Frontal cortex (tissue), 4 donors: ENCODE results near the gene CCDC88C. TPM values are rescaled to one million over a fixed set of nuclear protein-coding genes. Genes with fewer than 3 reads are reported as not detected.
"Not testable (repeated sequence)": the region's sequence is repeated elsewhere in the genome, so short reads cannot be mapped to it uniquely, and the experiment has no call there.

Source experiments
- DNase-seq, 2 donors: peaks; one replicate each; pipeline ENCODE4 v3.0.0; 2012; ENCODE audit warnings: low spot score in 2 of 2
- FAIRE-seq: peaks from 2 replicates; lab custom pipeline; 2012; peaks lifted over from hg19 to GRCh38; lab: Jason Lieb, UNC
- total RNA-seq: library from RNA; depleted of rRNA; stranded (reverse); fragments of >200 nt; gene quantifications from one replicate; pipeline ENCODE4 v1.2.3, GENCODE V29; 2014
- donor health status: control.
- donor health status: control.
- donor health status: control.

Gene CCDC88C
- total RNA-seq, 1 donor from 2014 or later: 22.4 TPM

GRCh38 chr14:91418387-91419043 lies 895 bp upstream of the CCDC88C start:
- DNase-seq: peak in 1 of 2 donors; percentile 48
- no peak for FAIRE-seq

GRCh38 chr14:91417983-91418386 lies 365 bp upstream of the CCDC88C start:
- no peak for DNase-seq
- FAIRE-seq: no peak

GRCh38 chr14:91416744-91417119 lies 888 bp downstream of the CCDC88C start:
- FAIRE-seq (no peak), DNase-seq (no peak)

DNA sequence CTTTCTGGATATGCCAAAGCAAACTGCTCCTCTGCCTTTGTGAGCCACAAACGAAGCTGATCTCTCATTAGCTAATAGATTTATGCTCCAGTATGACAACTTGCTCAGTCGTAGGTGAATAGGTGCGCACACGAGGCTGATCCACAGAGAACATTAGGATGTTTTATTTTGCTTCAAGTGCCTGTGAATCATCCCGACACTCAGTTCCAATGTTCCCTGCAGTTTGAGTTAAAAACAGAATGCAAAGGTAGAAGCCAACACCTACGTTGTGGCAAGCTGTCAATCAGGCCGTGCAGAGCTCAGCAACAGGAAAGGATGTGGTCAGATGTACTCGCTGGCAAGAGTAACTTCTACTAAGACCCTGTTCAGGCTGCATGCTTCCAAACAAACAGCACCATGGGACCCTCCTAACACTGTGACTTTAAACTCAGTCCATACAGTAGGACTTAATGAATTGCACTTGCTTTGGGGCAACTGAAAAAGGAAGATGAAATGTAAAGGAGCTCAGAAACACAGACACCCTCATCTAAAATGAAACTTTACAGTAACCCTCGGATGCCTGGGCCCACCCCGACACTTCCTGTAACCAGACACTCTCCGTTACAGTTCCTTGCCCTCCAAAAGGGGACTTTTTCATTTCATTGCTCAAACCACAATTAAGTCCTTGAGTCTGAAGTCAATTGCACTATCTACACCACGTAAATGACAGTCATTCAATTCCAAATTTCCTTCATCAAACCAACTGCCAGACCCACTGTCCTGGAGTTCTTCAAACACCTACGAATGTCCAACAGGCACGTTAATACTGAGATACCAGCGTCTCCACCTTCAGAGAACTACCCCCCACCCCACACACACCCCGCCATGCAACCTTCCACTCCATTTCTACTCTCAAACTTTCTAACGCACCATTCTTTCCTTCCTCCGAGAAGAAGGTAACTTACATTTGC lies 1.6 kb downstream of the CCDC88C start:
- FAIRE-seq (no peak), DNase-seq (no peak)

- DNase-seq (no peak), FAIRE-seq (no peak)
Measured at GRCh38 chr14:91414475-91414833, 3.2 kb downstream of the CCDC88C start.

DNA sequence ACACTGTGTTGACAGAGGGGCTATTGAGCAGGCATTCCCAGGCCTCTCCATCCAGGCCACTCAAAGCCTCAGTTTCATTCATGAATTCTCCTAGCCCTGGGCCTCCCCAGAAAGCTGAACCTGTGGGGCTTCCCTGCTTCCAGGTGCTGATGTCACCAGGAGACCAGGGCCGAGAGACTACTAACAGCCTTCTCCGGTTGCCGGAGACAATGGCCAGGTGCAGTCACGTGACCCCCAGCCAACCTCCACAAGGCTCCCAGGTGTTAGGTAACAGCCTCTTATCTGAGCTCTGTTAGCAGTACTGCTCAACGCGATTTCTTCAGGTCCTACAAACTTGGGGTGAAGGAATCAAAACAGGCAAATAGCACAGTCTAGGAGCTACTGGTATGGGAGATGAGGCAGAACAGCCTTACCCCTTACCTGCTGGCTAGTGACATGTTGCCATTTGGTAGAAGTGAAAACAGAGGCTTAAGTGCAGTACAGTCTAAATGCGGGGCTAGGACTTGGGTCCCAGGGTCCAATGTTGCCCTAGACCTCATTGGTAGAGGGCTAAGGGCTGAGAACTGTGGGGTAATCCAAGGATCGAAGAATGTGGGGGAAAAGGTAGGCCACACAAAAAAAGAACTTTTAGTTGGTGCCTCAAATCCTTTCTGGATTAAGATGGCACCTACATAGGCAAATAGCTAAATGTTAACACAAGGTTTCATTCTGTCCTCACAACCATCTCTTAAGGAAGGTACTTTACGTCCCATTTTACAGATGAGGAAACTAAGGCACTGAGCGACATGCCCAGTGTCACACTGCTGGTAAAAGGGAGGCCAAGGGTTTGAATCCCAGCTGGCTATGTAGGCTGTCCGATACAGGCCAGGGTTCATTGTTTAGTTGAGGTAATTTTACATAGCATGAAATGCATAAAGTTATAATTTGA lies 3.8 kb downstream of the CCDC88C start:
- FAIRE-seq: no peak
- no peak for DNase-seq

GRCh38 chr14:91412939-91413338 lies 4.7 kb downstream of the CCDC88C start:
- no peak for FAIRE-seq

DNA sequence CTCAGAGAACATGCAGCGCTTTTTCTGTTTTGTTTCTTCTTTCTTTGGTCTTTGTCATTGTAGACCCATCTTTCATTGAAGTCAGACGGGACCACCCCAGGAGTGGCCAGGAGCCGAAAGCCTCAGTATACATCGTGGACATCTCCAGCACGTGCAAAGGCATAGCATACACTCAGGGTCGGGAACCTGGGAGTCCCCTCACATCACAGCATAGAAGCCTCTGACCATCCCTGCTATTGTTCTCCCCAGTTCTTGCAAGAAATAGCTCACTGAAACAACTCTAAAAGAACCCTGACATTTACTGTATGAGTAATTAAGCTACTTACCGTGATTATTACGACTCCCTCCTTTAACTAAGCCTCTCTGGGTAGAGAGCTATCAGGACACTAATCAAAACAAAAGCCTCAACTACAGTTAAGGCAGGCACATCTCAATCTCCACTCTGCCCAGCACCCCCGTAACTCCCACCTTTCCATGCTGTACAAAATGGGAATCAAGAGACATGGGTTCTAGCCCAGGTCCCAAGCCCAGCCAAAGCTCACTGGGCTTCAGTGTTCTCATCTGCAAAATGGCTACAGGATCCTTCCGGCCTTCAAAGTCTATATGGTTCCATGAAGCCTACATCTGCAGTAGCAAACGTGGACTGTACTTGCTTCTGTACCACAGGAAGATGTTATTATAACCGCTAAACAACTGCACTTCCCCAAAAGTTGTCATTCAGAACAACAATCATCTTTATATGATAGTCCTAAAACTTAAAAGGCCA lies 6.7 kb downstream of the CCDC88C start:
- no peak for FAIRE-seq

More at GRCh38 chr14:91412939-91413338, 4.7 kb downstream of the CCDC88C start:
- no peak for DNase-seq

GRCh38 chr14:91409928-91410718 lies 7.5 kb downstream of the CCDC88C start:
- no peak for FAIRE-seq

More for the DNA sequence above, 6.7 kb downstream of the CCDC88C start:
- DNase-seq: no peak

GRCh38 chr14:91409240-91409639 lies 8.4 kb downstream of the CCDC88C start:
- FAIRE-seq, DNase-seq: not testable (repeated sequence)

More at GRCh38 chr14:91409928-91410718, 7.5 kb downstream of the CCDC88C start:
- DNase-seq: no peak

DNA sequence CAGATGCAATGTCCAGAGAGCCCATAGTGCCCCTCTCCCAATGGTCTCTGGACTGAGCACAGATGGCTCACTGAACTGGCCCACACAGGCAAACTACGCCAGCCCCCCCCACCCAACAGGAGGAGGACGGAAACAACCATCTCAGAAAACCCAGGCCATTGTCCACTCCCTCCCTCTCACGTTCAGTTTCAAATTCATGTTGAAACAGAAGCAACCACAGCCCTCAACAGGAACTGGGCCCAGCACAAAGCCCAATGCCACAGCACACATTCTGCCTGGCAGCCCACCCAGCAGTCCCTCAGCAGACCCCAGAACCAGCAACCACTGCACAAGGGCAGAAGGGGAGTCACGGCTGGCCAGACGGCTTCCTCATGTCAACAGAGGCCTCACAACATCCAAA lies 10.6 kb downstream of the CCDC88C start:
- DNase-seq: no peak
- no peak for FAIRE-seq

- DNase-seq: no peak
Measured at GRCh38 chr14:91406451-91406850, 11.2 kb downstream of the CCDC88C start.

GRCh38 chr14:91405724-91406435 lies 11.7 kb downstream of the CCDC88C start:
- FAIRE-seq: no peak
- no peak for DNase-seq

More at GRCh38 chr14:91406451-91406850, 11.2 kb downstream of the CCDC88C start:
- no peak for FAIRE-seq

- DNase-seq (no peak), FAIRE-seq (no peak)
Measured at GRCh38 chr14:91405241-91405721, 12.3 kb downstream of the CCDC88C start.

- DNase-seq (no peak), FAIRE-seq (no peak)
Measured at GRCh38 chr14:91402771-91403600, 14.6 kb downstream of the CCDC88C start.

GRCh38 chr14:91402348-91402747 lies 15.3 kb downstream of the CCDC88C start:
- DNase-seq (no peak), FAIRE-seq (no peak)

DNA sequence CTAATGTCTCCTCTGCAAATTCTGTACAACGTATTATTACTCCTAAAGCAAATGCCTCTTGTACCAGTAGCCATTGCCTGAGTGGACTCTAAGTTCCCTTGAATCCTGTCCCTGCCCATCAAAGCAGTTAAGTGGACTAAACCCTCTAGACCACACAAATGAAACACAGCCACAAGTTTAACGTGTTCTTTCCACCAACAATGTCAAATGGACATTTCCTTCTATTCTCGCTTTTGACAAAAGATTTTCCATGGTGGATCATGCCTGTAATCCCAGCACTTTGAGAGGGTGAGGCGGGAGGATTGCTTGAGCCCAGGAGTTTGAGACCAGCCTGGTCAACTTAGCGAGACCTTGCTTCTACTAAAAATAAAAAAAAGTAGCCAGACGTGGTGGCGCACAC lies 15.9 kb downstream of the CCDC88C start:
- FAIRE-seq (no peak), DNase-seq (no peak)
